Stimulated activated CD4-positive, alpha-beta T cell treated with anti-CD3 and anti-CD28 coated beads, Interleukin-12 subunit alpha, Interleukin-12 subunit beta, amount 100 ng/mL, for 4 hours (primary cell): ENCODE data around the gene PRAME.
"Not testable (repeated sequence)": the region's sequence is repeated elsewhere in the genome, so short reads cannot be mapped to it uniquely, and the experiment has no call there.

Experiments
- DNase-seq: peaks from one replicate; pipeline ENCODE4 v3.0.0-alpha.2; 2020

The PRAME gene

GRCh38 chr22:22520020-22520656 is 38.9 kb downstream of the PRAME start, which contains the start of gene ZNF280A:
Gene ZNF280A (minus strand): TSS chr22:22520270. CDS start chr22:22515630, 4,640 bp downstream.
- no peak for DNase-seq

- no peak for DNase-seq
Measured at GRCh38 chr22:22519591-22519990, 39.5 kb downstream of the PRAME start.

- DNase-seq, result no peak
Measured at GRCh38 chr22:22516992-22517391, 42.1 kb downstream of the PRAME start.

- no peak for DNase-seq
Measured at GRCh38 chr22:22515890-22516289, 43.2 kb downstream of the PRAME start.

GRCh38 chr22:22514431-22514830 is 44.6 kb downstream of the PRAME start:
- DNase-seq, result not testable (repeated sequence)

GRCh38 chr22:22513619-22514018 is 45.4 kb downstream of the PRAME start:
- DNase-seq, result no peak

- no peak for DNase-seq
Measured at GRCh38 chr22:22512951-22513350, 46.1 kb downstream of the PRAME start.

GRCh38 chr22:22510833-22511232 is 48.2 kb downstream of the PRAME start:
- DNase-seq, result not testable (repeated sequence)

GRCh38 chr22:22509912-22510311 is 49.2 kb downstream of the PRAME start:
- DNase-seq, result not testable (repeated sequence)

- peak; percentile 82 for DNase-seq
Measured at GRCh38 chr22:22508274-22509176, 50.5 kb downstream of the PRAME start, which contains the start of gene ZNF280B. Gene ZNF280B (minus strand): TSS chr22:22508742. CDS start chr22:22489398, 19,344 bp downstream.

GRCh38 chr22:22507743-22508273 is 51.3 kb downstream of the PRAME start:
- no peak for DNase-seq

- no peak for DNase-seq
Measured at GRCh38 chr22:22506736-22507135, 52.3 kb downstream of the PRAME start.

GRCh38 chr22:22498267-22498666 is 60.8 kb downstream of the PRAME start:
- DNase-seq, result no peak
